Hematopoietic multipotent progenitor cell treated with erythropoietin and hydrocortisone succinate and interleukin-3 and kit ligand, for 15 days (in vitro differentiated cells): ENCODE measurements around the gene TGFBR3.

Source experiments
- DNase-seq: peaks from one replicate; pipeline ENCODE4 v3.0.0-alpha.2; 2015; ENCODE audit warnings: low spot score

The TGFBR3 gene

DNA sequence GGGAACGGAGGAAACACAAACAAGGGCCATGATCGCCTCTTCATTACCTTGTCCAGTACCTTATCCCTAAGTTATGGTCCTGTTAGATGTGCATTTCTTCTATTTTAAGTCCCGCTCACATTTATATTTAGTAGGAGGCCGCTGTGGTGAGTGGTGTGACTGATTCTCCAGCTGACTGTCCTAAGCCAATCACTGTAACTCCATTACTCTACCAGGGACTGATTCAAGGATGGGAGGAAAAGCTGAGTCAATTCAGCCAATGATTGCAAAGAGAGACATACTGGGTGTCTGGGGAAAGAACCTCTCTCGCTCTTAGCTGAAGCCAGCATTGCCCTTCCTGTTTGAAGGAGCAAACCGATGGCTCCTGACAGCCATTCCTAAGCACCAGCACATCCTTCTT is 59.7 kb downstream of the TGFBR3 start:
- no peak for DNase-seq

GRCh38 chr1:91821126-91821868 is 64.7 kb downstream of the TGFBR3 start:
- DNase-seq = no peak

DNA sequence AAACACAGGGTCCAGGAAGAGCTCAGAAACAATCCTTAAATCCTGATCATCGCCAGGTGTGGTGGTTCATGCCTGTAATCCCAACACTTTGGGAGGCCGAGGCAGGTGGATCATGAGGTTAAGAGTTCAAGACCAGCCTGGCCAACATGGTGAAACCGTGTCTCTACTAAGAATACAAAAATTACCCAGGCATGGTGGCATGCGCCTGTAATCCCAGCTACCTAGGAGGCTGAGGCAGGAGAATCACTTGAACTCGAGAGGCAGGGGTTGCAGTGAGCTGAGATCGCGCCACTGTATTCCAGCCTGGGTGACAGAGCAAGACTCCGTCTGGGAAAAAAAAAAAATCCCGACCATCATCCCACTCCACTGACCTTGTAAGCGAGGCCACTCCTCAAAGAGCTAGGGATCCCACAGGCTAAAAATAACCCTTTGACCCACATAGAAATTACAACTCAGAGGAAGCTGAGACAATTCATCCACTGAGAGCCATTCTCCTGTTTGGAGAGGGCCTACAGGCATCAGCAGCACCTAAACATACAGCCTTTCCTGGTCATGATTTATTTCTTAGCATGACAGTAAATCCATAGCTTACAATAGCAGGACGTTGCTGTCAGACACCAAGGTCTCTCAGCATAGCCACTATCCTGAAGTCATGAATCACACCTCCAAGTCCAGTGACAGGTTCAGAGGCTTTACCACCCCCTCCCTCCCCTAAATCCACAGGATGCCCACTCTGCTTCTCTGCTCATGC is 66.7 kb downstream of the TGFBR3 start:
- no peak for DNase-seq

GRCh38 chr1:91818713-91818975 is 67.3 kb downstream of the TGFBR3 start:
- DNase-seq = no peak

DNA sequence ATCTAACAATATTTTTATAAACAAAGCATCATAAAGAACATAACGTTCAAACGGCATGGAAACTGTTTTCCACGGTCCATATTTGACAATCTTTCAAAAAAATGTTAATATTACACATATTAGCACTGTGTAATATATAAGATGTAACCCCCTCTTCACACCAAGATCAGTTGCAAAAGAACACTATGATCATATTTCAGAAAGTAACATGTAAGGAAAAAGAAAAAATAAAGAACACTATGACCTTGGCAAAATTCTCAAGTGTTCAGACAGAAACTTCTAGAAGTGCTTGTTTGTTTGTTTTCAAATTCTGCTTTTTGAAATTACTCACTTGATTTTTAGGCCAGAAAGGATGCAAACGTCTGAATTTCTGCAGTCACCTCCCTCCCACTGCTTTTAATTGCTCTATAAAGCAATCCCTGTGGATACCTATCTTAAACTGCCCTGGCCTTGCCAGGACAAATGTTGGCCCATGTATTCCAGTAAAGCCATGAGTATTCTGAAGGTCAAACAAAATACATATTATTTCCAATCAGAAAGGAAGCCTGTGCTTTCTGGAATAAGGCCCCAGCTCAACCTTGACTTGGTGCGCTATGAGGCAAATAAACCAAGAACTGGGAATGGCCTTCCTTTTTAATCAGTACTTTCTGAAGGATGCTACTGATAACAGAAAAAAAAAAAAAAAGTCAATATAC is 68.6 kb downstream of the TGFBR3 start:
- no peak for DNase-seq

DNA sequence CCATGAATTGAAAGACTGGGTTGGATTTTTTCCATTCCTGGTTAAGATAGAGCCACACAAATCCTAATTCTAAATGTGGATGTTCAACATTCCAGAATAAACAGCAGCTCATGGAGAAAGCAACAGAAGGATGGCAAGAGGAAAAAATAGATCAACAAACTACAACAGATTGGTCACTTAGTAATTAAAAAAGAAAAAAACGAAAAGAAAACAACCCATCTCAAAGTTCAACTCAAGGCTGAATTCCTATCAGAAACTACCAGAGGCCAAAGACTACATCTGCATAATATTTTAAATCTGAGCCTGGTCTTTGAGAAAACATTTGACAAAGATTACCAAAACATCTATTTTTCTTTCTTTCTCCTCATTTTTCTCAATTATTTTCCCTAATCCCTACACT is 69.9 kb downstream of the TGFBR3 start:
- DNase-seq = no peak

- DNase-seq = no peak
Observed at GRCh38 chr1:91814448-91814847, 71.5 kb downstream of the TGFBR3 start.

GRCh38 chr1:91813813-91814212 is 72.1 kb downstream of the TGFBR3 start:
- no peak for DNase-seq

- no peak for DNase-seq
Observed at GRCh38 chr1:91811363-91812025, 74.5 kb downstream of the TGFBR3 start.

GRCh38 chr1:91809317-91809716 is 76.6 kb downstream of the TGFBR3 start:
- no peak for DNase-seq

DNA sequence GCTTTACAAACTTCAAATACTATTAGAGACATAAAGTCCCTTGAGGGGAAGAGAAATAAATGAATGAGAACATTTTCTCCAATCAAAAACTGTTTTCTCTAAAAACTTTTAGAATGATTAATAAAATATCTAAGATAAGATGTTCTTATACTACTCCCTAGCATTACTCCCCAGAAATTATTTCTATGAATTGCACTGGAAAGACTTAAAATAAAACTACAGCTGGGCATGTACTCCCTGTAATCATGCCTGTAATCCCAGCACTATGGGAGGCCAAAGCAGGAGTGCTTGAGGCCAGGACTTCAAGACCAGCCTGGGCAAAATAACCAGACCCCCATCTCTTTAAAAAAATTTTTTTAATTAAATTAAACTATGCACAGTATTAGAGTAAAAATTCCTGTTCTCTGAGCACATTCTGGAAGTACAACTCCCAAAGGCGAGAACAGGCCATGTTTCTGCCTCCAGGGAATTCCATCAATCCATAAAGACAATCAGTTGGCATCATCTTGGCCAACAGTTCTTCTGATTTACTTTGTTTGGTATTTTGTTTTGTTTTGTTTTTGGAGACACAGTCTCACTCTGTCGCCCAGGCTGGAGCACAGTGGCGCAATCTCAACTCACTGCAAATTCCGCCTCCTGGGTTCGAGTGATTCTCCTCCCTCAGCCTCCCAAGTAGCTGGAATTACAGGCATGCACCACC is 77.9 kb downstream of the TGFBR3 start:
- no peak for DNase-seq

DNA sequence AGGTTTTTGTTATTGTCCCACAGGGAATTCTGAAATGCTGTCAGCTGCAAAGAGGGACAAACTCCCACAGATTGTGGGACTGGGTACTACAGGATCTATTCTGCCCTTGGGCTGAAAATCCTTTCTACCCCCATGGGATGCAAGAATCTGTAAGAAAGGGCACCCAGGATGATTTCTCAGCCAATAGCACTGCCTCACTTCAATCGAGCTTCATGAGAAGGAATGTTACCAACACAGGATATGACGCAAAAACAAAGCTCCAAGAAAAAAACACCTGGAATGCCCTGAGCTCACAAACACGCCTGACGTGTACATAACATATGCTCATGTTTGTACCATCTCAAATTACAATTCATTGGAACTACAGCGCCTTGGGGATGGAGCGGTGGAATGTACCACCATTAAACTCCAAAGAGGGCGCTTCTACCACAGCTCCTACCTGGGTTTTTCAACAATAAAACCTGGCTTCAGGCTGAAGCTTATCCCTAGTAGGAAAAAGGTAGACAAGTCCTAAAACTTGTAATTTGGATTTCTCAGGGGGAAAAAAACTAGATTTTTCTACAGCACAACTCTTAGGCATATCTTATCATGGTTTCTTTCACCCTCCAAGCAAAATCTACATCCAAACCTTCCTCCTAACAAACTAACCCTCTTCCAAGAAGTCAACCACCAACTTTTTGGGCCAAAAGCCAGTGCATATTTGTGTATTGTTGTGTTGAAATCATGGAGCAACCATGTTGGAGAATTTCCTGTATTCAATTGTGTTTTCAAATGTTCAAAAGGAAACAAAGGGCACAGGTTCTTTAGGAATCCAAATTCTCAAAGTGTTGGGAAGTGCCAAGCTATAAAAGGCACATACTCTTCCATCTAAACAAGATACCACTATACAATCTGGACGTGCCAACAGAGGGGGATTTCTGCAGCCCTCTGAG is 78.9 kb downstream of the TGFBR3 start:
- no peak for DNase-seq

GRCh38 chr1:91806181-91806768 is 79.7 kb downstream of the TGFBR3 start:
- DNase-seq = no peak

GRCh38 chr1:91805311-91805801 is 80.6 kb downstream of the TGFBR3 start:
- no peak for DNase-seq

GRCh38 chr1:91804546-91805023 is 81.4 kb downstream of the TGFBR3 start:
- DNase-seq = no peak

- DNase-seq = peak; percentile 80
Observed at GRCh38 chr1:91803847-91804545, 82.0 kb downstream of the TGFBR3 start.

GRCh38 chr1:91803123-91803522 is 82.8 kb downstream of the TGFBR3 start:
- DNase-seq = no peak

DNA sequence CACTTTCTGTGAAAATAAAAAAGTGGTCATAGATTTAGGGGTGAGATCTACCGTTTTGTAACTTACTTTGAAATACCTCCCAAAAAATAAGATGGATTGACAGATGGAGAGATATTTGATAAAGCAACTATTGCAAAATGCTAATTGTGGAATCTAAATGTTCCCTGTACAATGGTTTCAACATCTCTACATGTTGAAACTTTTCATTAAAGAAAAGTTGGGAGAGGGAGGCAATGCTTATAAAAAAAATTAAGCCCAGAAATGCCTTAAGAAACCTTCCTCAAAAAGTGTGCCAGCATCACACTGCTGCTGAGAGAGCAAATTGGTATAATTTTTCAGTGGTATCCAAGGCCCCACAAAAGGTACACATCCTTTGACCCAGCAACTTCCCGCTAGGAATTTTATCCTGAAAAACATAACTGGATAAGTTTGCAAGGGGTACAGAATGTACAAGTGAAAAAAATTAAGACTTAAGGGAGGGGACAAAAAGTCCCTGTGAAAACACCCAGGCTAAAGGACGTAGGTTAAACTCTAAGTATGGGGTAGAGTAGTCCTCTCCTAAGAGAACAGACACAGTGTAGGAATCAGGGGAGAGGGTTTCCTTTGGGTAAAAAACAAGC is 84.3 kb downstream of the TGFBR3 start:
- DNase-seq = no peak

DNA sequence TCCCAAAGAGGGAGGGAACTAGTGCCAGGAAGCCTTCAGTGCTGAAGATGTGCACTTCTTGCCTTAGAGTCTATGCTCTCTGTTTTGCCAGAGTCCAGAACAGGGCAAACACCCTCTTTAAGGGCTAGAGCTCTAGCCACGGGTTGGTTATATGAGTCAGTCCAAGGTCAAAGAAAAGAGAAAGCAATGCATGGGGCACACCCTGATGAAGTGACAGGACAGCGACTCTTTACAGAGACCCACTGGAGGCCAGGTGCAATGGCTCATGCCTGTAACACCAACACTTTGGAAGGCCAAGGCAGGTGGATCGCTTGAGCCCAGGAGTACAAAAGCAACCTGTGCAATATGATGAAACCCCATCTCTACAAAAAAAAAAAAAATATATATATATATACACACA is 86.1 kb downstream of the TGFBR3 start:
- DNase-seq = no peak
